Measurements from ENCODE around the gene RASA1. TPM values are rescaled to one million over a fixed set of nuclear protein-coding genes. Genes with fewer than 3 reads are reported as not detected.

The RASA1 gene
- total RNA-seq, 4 donors from 2014 or later = 12.0 to 16.8 (median 12.2) TPM

GRCh38 chr5:87390576-87391199 is 123.0 kb downstream of the RASA1 start:
- no peaks in the 10 kb centered on the region for H3K9me3 ChIP-seq
- H3K27ac ChIP-seq = no peak overlapping the region
- peaks cover 0 to 3% of the 10 kb centered on the region in 2 donors for H3K4me1 ChIP-seq
- DNase-seq (no peak), ATAC-seq (no peak)
- H3K27me3 ChIP-seq = no peaks in the 10 kb centered on the region
- H3K36me3 ChIP-seq = peaks cover 5 to 93% of the 10 kb centered on the region in 2 donors
- no peak overlapping the region for H3K4me3 ChIP-seq
- intact Hi-C loops (cut with DNase I; ENCODE audit: low total_unique reads) = no loop called here
- in situ Hi-C loops (cut with MboI; ENCODE audit: low sequenced_read_pairs in 4 of 4) = no loop called here
- TF ChIP-seq POLR2A (IDR thresholded peaks at IDR 0.05) = no peak
- TF ChIP-seq CTCF (IDR thresholded peaks at IDR 0.05 in 4 of 5, conservative IDR thresholded peaks at IDR 0.05 in 1 of 5) = no peak

- H3K4me1 ChIP-seq = peaks cover 0 to 3% of the 10 kb centered on the region in 2 donors
- intact Hi-C loops (cut with DNase I; ENCODE audit: low total_unique reads) (no loop called here), in situ Hi-C loops (cut with MboI; ENCODE audit: low sequenced_read_pairs in 4 of 4) (no loop called here)
- H3K36me3 ChIP-seq = peaks cover 5 to 96% of the 10 kb centered on the region in 2 donors
- H3K9me3 ChIP-seq = no peaks in the 10 kb centered on the region
- TF ChIP-seq CTCF (IDR thresholded peaks at IDR 0.05 in 4 of 5, conservative IDR thresholded peaks at IDR 0.05 in 1 of 5) (no peak), POLR2A (IDR thresholded peaks at IDR 0.05) (no peak)
- H3K27me3 ChIP-seq = no peaks in the 10 kb centered on the region
- H3K27ac ChIP-seq = peak overlapping the region in 1 of 4 donors; percentile 43
- no peak for ATAC-seq
- no peak for DNase-seq
- H3K4me3 ChIP-seq = no peak overlapping the region
Measured at GRCh38 chr5:87392170-87392569, 124.5 kb downstream of the RASA1 start.

GRCh38 chr5:87392801-87393200 is 125.1 kb downstream of the RASA1 start:
- H3K9me3 ChIP-seq = no peaks in the 10 kb centered on the region
- no peak overlapping the region for H3K4me3 ChIP-seq
- DNase-seq (no peak), ATAC-seq (no peak)
- peaks cover 0 to 3% of the 10 kb centered on the region in 2 donors for H3K4me1 ChIP-seq
- H3K27ac ChIP-seq = peak overlapping the region in 2 of 4 donors; percentile 3 to 43
- TF ChIP-seq CTCF (IDR thresholded peaks at IDR 0.05 in 4 of 5, conservative IDR thresholded peaks at IDR 0.05 in 1 of 5) (no peak), POLR2A (IDR thresholded peaks at IDR 0.05) (no peak)
- intact Hi-C loops (cut with DNase I; ENCODE audit: low total_unique reads) (no loop called here), in situ Hi-C loops (cut with MboI; ENCODE audit: low sequenced_read_pairs in 4 of 4) (no loop called here)
- no peaks in the 10 kb centered on the region for H3K27me3 ChIP-seq
- H3K36me3 ChIP-seq = peaks cover 5 to 98% of the 10 kb centered on the region in 2 donors

GRCh38 chr5:87393331-87393730 is 125.6 kb downstream of the RASA1 start:
- H3K9me3 ChIP-seq = no peaks in the 10 kb centered on the region
- no peak overlapping the region for H3K4me3 ChIP-seq
- ATAC-seq (peak; percentile 39 to 57), DNase-seq (no peak)
- peak overlapping the region in 3 of 4 donors; percentile 3 to 43 (median 9) for H3K27ac ChIP-seq
- intact Hi-C loops (cut with DNase I; ENCODE audit: low total_unique reads) (no loop called here), in situ Hi-C loops (cut with MboI; ENCODE audit: low sequenced_read_pairs in 4 of 4) (no loop called here)
- TF ChIP-seq POLR2A (IDR thresholded peaks at IDR 0.05) (no peak), CTCF (IDR thresholded peaks at IDR 0.05 in 4 of 5, conservative IDR thresholded peaks at IDR 0.05 in 1 of 5) (no peak)
- no peaks in the 10 kb centered on the region for H3K27me3 ChIP-seq
- peaks cover 0 to 3% of the 10 kb centered on the region in 2 donors for H3K4me1 ChIP-seq
- peaks cover 5 to 99% of the 10 kb centered on the region in 2 donors for H3K36me3 ChIP-seq

Measured in gastrocnemius medialis (tissue), 4 donors.